ENCODE data around the gene ZFAND6.
"Not testable (repeated sequence)": the region's sequence is repeated elsewhere in the genome, so short reads cannot be mapped to it uniquely, and the experiment has no call there.

Gene ZFAND6

DNA sequence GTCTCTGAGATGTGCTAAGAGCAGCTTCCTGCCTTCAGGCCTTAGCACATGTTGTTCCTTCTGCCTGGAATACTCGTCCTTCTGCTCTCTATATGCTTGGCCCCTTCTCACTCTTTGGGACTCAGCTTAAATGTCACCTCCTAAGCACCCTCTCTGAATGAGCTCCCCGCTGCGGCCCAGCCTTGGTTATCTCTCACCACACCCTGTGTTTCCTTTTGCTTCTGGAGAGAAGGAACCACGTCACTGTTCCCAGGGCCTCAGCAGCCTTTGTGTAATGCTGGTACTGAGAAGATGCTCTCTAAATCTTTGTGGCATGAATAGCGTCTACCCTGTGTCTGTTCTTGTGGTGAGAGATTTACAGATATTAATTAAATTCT, 95.5 kb downstream of the ZFAND6 start:
- DNase-seq: no peak
- Histone ChIP-seq H3K9me3 (no peaks in the 10 kb centered on the region), H3K4me1 (peaks cover 0 to 27% (median 17%) of the 10 kb centered on the region in 4 donors), H3K4me3 (no peak overlapping the region), H3K27me3 (no peaks in the 10 kb centered on the region), H3K36me3 (peaks cover 7 to 18% (median 11%) of the 10 kb centered on the region in 3 donors), H3K27ac (no peak overlapping the region)
- TF ChIP-seq, protein P1, sequence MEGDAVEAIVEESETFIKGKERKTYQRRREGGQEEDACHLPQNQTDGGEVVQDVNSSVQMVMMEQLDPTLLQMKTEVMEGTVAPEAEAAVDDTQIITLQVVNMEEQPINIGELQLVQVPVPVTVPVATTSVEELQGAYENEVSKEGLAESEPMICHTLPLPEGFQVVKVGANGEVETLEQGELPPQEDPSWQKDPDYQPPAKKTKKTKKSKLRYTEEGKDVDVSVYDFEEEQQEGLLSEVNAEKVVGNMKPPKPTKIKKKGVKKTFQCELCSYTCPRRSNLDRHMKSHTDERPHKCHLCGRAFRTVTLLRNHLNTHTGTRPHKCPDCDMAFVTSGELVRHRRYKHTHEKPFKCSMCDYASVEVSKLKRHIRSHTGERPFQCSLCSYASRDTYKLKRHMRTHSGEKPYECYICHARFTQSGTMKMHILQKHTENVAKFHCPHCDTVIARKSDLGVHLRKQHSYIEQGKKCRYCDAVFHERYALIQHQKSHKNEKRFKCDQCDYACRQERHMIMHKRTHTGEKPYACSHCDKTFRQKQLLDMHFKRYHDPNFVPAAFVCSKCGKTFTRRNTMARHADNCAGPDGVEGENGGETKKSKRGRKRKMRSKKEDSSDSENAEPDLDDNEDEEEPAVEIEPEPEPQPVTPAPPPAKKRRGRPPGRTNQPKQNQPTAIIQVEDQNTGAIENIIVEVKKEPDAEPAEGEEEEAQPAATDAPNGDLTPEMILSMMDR (IDR thresholded peaks at IDR 0.05): no peak
- intact Hi-C loops (cut with DNase I; ENCODE audit: low total_unique reads): loop anchor here (10.0 kb wide), 1 partner anchor 1890 kb away; the partner anchor contains the start of gene MEX3B

DNA sequence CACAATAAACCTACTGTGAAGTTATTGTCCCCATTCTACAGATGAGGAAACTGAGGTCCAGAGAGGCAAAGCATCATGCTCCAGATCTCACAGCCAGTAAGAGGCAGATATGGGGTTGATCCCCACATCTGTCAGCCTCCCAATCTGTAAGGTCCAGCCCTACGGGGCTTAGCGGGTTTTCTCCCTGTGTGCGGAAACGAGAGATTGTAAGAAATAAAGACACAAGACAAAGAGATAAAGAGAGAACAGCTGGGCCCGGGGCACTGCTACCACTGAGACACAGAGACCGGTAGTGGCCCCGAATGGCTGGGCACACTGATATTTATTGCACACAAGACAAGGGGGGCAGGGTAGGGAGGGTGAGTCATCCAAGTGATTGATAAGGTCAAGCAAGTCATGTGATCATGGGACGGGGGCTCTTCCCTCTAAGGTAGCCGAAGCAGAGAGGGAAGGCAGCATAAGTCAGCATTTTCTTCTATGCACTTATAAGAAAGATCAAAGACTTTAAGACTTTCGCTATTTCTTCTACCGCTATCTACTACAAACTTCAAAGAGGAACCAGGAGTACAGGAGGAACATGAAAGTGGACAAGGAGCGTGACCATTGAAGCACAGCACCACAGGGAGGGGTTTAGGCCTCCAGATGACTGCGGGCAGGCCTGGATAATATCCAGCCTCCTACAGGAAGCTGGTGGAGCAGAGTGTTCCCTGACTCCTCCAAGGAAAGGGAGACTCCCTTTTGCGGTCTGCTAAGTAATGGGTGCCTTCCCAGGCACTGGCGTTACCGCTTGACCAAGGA, 96.1 kb downstream of the ZFAND6 start:
- intact Hi-C loops (cut with DNase I; ENCODE audit: low total_unique reads): loop anchor here (10.0 kb wide), 1 partner anchor 1889 kb away; the partner anchor contains the start of gene MEX3B

DNA sequence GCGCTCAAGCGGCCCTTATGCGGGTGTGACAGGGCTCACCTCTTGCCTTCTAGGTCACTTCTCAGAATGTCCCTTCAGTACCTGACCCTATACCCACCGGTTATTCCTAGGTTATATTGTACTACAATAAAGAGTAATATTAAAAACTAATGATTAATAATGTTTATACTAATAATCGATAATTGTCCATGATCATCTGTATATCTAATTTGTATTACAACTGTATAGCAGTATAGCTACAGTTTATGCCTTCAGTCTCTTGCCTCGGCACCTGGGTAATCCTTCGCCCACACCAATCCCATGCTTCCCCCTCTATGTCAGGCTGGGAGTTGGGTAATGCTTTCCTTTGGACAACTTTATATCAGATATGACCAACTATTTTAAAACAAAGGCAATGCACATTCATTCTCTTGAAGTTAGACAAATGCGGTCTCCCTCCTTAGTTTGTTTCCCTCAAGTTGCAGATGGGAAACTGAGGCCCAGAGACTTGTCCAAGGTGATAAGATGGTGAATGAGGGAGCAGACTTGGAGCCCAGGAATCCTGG, 96.8 kb downstream of the ZFAND6 start:
- peaks cover 0 to 27% (median 17%) of the 10 kb centered on the region in 4 donors for H3K4me1 ChIP-seq
- H3K9me3 ChIP-seq: no peaks in the 10 kb centered on the region
- intact Hi-C loops (cut with DNase I; ENCODE audit: low total_unique reads): loop anchor here (10.0 kb wide), 1 partner anchor 1889 kb away; the partner anchor contains the start of gene MEX3B
- no peaks in the 10 kb centered on the region for H3K27me3 ChIP-seq
- no peak overlapping the region for H3K27ac ChIP-seq
- TF ChIP-seq, protein P1 (IDR thresholded peaks at IDR 0.05): no peak
- no peak overlapping the region for H3K4me3 ChIP-seq
- DNase-seq: no peak
- peaks cover 14 to 31% (median 21%) of the 10 kb centered on the region in 3 donors for H3K36me3 ChIP-seq

More for the DNA sequence above, 96.1 kb downstream of the ZFAND6 start:
- not testable (repeated sequence) for H3K27me3 ChIP-seq, H3K9me3 ChIP-seq, H3K4me3 ChIP-seq, H3K27ac ChIP-seq, DNase-seq
- H3K36me3 ChIP-seq: peaks cover 7 to 24% (median 16%) of the 10 kb centered on the region in 3 donors
- peaks cover 0 to 27% (median 17%) of the 10 kb centered on the region in 4 donors for H3K4me1 ChIP-seq

DNA sequence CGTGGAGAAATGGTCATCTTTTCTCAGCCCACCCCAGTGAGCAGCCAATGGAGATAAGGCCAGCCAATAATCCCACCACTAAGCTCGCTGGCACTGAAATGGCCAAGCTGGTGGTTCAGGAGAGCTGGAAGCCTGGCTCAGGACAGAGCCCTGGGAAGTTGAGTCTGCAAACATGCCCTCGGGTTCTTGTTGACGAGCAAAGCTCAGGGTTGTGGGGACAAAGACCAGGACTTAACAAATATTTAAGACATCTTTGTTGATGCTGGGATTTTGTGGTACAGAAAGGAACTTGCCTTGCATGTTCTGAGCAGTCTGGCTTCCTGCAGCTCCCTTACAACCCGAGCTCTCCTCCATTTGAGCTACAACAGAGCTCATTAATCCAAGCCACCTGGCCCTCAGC, 97.7 kb downstream of the ZFAND6 start:
- peaks cover 0 to 20% (median 13%) of the 10 kb centered on the region in 4 donors for H3K4me1 ChIP-seq
- H3K4me3 ChIP-seq: no peak overlapping the region
- H3K36me3 ChIP-seq: peaks cover 21 to 41% (median 31%) of the 10 kb centered on the region in 3 donors
- no peak for DNase-seq
- intact Hi-C loops (cut with DNase I; ENCODE audit: low total_unique reads): loop anchor here (10.0 kb wide), 1 partner anchor 1888 kb away; the partner anchor contains the start of gene MEX3B
- no peak overlapping the region for H3K27ac ChIP-seq
- TF ChIP-seq, protein P1 (IDR thresholded peaks at IDR 0.05): no peak
- no peaks in the 10 kb centered on the region for H3K27me3 ChIP-seq
- no peaks in the 10 kb centered on the region for H3K9me3 ChIP-seq

DNA sequence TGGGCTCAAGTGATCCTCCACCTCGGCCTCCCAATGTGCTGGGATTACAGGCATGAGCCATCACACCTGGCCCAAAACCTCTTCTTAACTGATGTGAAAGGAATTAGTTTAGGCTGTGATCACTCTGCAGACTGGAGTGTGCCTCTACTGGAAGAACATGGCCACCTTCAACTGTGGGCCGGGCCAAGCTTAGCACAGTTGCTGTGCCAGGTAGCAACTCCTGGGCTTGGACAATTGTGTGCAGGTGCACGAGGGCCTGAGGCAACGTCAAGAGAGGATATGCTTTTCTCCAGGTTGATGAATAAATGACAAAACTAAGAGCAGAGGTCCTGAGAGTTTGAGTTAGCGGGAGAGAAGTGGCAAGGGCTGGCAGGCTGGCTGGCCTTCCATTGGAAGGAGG, 99.8 kb downstream of the ZFAND6 start:
- intact Hi-C loops (cut with DNase I; ENCODE audit: low total_unique reads): loop anchor here (10.0 kb wide), 1 partner anchor 1886 kb away; the partner anchor contains the start of gene MEX3B
- Histone ChIP-seq H3K36me3 (peaks cover 38 to 56% (median 38%) of the 10 kb centered on the region in 3 donors), H3K27ac (no peak overlapping the region), H3K4me1 (peaks cover 0 to 9% (median 5%) of the 10 kb centered on the region in 4 donors), H3K4me3 (no peak overlapping the region), H3K9me3 (no peaks in the 10 kb centered on the region), H3K27me3 (no peaks in the 10 kb centered on the region)
- TF ChIP-seq, protein P1 (IDR thresholded peaks at IDR 0.05): no peak
- DNase-seq: no peak

All from tibial artery (tissue), 4 donors.